HG03095 (cell line): ENCODE data around the gene TRIM2.
"Not testable (repeated sequence)": the region's sequence is repeated elsewhere in the genome, so short reads cannot be mapped to it uniquely, and the experiment has no call there.

Experiments used
- ATAC-seq: cut with Tn5 transposase; IDR thresholded peaks from one replicate; pipeline ENCODE4 v1.9.1; 2021; ENCODE audit warnings: moderate library complexity; ENCODE audit not compliant: unreplicated experiment

TRIM2 gene

DNA sequence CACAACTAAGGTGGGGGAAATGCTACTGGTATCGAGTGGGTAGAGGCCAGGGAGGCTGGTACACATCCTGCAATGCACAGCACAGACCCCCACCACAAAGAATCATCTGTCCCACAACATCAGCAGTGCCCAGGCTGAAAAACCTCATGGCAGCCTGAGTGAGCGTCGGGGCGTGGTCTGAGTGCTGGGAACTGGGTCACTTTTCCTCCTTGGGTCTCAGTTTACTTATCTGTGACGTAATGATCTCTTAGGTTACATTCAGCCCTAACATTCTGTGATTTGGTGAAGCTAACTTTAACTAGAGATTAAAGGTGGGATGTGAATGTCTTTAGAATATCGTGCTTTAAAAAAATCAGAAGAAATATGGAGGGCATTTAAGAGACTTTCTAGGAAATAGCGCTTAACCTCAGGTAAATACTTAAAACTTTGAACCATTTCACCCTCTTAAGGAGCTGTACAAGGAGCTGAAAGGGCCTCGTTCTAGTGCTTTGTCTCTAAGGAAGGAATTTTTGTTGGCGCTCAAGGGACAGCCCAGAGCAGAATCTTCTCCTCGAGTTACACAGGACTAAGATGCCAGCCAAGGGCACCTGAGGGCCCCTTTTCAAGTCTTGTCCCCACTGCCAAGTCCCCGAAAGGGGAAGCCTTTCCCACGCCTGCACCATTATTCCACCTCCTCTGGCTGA, 18.1 kb upstream of the TRIM2 start:
- ATAC-seq: no peak

- no peak for ATAC-seq
Observed at GRCh38 chr4:153189016-153189801, 15.0 kb upstream of the TRIM2 start.

DNA sequence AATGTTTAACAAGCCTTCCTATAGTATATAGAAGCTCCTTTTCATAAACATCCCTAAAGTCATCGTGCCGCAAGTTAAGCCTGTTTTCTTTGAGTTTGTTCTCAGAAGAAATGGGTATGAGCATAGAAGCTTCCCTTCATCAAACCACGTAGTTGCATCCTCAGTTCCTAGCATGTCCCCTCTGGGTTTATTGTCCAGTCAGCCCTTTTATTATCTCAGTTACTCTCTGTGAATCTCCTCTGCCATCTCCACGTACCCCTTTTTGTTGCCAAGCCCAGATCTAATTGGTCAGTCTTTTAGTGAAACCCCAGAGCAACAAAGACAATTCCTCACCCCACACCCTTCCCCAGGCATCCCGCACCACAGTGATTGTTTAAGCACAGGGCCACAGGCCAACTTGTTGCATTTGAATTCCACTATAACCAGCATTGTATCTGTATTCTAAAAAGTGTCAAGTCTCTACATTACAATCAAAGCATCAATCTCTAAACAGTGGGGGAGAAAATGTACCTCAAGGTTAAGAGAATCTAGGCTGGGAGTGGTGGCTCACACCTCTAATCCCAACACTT, 12.4 kb upstream of the TRIM2 start:
- no peak for ATAC-seq

- ATAC-seq: no peak
Observed at GRCh38 chr4:153197301-153197700, 6.9 kb upstream of the TRIM2 start.

GRCh38 chr4:153198719-153199118, 5.5 kb upstream of the TRIM2 start:
- no peak for ATAC-seq

GRCh38 chr4:153203746-153204145, 497 bp upstream of the TRIM2 start:
- ATAC-seq: not testable (repeated sequence)

- no peak for ATAC-seq
Observed at GRCh38 chr4:153204728-153205648, 745 bp downstream of the TRIM2 start.

DNA sequence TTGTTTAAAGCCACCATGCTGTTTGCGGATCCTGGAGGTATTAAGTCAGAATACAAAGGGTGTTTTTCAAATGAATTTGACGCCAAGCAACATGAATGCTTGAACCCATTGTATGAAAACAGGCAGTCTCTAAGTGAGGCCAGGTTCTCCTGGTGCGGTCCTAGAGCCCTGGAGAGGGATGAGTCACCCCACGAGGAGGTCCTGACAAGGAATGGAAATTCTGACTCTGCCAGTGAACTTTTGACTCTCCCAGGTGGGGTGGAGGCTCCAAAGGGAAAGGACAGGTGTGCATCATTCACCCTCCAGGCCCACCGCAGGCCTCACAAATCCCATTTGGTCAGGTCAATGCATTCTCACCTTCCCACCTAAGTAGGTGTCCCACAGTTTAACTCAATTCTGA, 1.5 kb downstream of the TRIM2 start:
- ATAC-seq: no peak

DNA sequence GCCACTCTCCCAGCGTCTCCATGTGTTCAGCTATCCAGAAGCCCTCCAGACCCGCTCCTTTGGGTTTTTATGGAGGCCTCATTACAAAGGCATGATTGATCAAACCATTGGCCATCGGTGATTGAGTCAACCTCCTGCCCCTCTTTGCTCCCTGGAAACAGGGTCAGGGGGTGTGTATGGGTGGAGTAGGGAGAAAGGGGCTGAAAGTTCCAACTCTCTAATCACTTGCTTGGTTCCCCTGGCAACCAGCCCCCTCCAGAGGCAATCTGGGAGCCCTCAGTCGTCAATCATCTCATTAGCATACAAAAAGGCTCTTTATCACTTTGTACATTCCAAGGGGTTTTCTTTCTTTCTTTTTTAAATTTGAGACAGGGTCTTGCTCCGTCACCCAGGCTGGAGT, 2.3 kb downstream of the TRIM2 start:
- no peak for ATAC-seq

DNA sequence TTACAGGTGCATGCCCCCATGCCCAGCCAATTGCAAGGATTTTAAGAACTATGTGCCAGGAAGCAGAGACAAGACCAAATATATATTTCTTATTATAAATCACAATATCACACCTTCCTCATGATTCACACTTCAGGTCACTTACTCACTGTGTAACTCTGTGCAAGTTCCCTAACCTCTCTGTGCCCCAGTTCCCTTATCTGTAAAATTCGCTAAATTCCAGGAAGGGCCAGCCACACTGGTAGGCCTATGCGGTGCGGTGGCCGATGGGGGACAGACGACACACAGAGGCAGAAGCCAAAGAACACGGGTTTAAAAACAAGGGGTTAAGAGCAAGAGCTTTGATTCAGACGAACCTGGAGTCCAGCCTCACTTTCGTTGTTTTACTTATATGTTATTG, 2.8 kb downstream of the TRIM2 start:
- no peak for ATAC-seq

DNA sequence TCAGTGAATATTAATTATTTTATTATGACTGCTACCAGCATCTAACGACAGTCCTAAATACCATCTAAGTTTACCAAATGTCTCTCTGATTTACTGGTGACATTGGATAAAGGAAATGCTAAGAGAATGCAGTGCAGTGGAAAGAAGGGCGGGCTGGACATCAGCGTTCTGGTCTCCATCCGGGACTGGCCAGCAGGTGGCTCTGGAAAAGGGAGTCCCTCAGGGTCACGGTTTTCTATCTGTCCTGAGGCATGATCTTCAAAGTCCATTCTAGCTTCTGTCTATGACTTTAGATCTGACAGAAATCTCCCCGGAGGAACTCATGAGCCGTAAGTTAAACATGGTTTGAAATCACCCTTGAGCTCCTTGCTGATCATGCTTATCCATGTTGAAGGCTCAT, 3.3 kb downstream of the TRIM2 start:
- ATAC-seq: no peak

DNA sequence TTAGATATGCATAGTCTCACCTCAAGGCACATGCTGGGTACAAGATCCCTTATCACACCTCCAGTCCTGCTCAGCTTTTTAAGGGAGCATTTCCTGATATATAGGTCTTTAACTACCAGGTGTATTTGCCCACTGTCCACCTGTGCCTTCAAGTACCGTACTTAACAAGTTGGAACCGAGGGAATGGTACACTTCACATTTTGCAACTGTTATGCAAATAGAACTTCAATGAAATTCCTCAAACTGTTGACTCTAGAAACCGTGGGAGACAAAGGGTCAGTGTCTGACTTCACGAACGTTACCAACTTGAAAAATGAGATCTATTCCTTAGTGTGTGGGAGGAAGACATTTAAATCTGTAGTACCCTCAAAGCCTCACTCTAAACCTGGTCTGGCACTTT, 5.2 kb downstream of the TRIM2 start:
- no peak for ATAC-seq

DNA sequence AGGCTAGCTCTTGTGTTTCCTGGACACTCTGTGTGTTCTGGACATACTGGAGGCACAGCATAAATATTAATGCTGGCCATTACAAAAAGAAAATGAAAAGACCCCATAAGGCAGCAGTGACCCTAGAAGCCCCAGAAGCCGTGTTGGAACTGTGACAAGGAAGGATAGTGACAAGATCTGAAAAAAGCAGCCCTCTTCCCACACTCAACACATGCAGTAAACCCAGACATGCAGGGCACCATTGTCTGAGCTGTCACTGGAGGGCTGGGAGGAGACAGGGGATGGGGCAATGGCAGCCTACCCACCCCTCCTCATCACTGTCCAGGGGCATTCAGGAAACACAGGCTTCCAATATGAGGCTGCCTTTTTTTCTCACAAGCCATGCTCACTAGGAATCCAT, 6.5 kb downstream of the TRIM2 start:
- ATAC-seq: no peak

GRCh38 chr4:153211986-153212728, 7.9 kb downstream of the TRIM2 start:
- ATAC-seq: no peak

DNA sequence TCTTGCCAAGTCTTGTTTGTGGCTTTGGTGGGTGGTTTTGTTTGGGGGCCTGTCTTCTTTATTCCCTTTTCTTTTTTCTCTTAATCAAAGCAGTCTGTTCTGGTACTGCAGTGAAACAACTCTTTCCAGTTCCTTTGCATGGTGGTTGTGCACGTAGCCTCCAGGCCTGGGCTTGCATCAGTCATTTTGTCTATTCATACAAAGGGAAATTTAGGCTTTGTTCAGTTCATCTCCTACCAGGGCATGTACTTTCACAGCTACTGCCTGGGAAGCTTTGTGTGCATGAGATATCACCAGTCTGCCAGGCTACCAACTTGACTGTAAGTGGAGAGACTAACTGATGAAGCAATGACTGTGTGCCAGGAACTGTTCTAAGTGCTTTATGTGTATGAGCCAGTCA, 8.5 kb downstream of the TRIM2 start:
- ATAC-seq: no peak

DNA sequence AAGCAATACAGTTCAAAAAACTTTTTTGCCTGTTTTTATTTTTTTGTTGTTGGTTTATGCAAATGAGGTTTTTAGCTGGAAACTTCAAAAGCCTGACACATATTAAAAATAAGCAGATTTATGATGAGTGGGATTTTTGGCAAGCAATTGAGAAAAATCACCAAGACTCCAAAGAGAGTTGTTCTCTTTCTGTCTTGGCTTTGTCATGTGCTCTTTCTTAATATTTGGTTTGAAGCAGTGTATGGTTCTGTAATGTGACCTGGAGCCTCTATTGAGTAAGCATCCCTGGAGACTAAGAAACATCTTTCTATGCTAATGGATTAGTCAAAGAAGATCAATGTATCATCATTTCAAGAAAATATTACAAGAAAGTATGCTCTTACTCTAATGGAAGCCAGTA, 11.7 kb downstream of the TRIM2 start:
- ATAC-seq: no peak

DNA sequence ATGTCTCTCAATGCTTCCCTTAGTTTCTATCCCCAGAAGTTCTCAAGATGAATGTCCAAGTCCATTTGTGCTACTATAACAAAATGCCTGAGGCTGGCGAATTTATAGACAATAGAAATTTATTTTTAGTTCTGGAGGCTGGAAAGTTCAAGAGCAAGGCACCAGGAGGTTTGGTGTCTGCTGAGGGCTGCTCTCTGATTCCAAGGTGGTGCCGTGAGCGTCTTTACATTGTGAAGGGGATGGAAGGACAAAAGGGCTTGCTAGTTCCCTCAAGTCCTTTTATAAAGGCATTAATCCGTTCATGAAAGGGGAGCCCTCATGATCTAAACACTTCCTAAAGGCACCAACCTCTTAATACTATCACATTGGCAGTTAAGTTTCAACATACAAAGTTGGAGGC, 12.3 kb downstream of the TRIM2 start:
- ATAC-seq: no peak

DNA sequence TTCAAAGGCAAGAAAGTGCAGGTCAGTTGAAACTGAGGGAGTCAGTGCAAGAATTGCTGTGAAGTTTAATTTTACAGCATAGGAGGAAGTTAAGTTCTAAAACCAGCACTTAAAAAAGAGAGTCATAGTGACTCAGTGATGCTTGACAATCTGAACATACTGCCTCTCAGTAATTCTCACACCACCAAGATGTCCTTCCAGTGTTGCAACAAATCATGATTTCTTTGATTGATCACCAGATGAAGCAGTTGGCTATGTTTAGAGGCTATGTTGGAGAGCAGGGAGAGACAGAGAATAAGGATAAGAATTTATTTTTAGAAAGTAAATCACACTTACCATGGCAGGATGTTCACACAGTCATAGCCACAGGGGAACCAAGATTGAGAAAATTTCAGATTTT, 13.2 kb downstream of the TRIM2 start:
- ATAC-seq: no peak

- ATAC-seq: no peak
Observed at GRCh38 chr4:153218961-153219360, 14.7 kb downstream of the TRIM2 start.

- ATAC-seq: no peak
Observed at GRCh38 chr4:153220682-153221395, 16.6 kb downstream of the TRIM2 start.
